ENCODE measurements around the gene RNF34.

GRCh38 chr12:121440768-121441167, 40.9 kb downstream of the RNF34 start:
- TF ChIP-seq POLR2A (IDR thresholded peaks at IDR 0.05; ENCODE audit: low read depth, low read length) (no peak), SPI1 (IDR thresholded peaks at IDR 0.05; ENCODE audit: low read depth, low read length) (no peak), POLR2AphosphoS5 (IDR thresholded peaks at IDR 0.05; ENCODE audit: low read depth, low read length) (no peak), TAF1 (IDR thresholded peaks at IDR 0.05; ENCODE audit: low read depth, low read length) (no peak), POU2F2 (IDR thresholded peaks at IDR 0.05; ENCODE audit: low read depth, low read length) (no peak)
